ENCODE data around the gene TRDN.
"Not testable (repeated sequence)": the region's sequence is repeated elsewhere in the genome, so short reads cannot be mapped to it uniquely, and the experiment has no call there.

TRDN gene

DNA sequence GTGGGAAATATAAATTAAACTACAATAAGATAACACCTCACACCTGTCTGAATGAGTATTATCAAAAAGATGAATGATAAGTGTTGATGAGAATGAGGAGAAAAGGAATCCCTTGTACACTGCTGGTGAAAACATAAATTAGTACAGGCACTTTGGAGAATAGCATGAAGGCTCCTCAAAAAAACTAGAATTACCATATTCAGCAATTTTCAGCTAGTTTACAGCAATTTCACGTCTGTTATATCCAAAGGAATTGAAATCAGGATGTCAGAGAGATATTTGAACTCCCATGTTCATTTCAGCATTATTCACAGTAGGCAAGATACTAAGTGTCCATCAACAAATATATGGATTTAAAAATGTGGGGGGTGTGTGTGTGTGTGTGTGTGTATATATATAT lies 348.1 kb downstream of the TRDN start:
- DNase-seq (ENCODE audit: low read depth in 2 of 2), result no peak

DNA sequence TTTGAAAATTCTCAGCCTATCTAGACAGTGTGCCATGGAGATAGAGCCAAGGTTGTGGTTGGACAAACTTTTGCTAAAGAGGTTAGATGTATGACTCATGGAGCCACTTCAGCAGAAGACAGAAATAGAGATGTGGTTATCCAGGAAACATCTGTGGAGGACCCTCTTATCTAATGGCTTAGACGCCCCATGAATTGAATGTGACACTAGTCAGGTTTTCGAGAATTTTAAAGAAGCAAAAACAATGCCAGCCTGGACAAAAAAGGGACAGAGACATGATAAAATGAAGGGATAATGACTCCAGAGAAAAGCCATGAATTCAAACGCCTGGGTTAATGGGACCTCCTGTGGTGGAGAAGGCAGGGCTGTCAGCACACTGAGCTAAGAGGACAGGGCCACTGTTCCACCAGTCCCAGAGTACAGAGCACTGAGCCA lies 360.2 kb downstream of the TRDN start:
- DNase-seq (ENCODE audit: low read depth in 2 of 2), result no peak

DNA sequence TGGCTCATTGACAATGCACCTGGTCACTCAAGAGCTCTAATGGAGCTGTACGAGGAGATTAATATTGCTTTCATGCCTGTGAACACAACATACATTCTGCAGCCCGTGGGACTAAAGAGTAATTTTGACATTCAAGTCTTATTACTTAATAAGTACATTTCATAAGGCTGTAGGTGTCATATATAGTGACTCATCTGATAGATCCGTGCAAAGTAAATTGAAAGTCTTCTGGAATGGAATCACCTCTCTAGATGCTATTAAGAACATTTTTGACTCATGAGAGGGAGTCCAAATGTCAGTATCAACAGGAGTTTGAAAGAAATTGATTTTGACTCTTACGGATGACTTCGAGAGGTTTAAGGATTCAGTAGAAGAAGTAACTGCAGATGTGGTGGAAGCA lies 372.8 kb downstream of the TRDN start:
- DNase-seq (ENCODE audit: low read depth in 2 of 2), result no peak

DNA sequence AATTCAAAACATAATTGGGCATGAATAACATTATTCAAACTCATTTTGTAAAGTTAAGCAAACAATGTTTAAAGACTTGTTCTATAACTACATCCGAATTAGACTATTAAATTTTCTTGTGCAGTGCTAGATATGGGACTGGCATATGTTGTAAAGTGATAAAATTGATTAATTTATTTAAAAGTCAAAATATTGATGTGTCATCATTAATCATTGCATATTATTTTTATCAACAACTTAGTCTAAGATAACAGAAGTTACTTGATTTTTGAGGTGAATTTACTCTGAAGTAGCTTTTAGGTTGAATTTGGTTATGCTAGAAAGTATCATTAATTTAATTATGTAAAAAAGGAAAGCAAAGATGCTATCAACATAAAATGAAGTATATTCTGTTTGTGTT lies 396.1 kb downstream of the TRDN start:
- DNase-seq (ENCODE audit: low read depth in 2 of 2), result no peak

DNA sequence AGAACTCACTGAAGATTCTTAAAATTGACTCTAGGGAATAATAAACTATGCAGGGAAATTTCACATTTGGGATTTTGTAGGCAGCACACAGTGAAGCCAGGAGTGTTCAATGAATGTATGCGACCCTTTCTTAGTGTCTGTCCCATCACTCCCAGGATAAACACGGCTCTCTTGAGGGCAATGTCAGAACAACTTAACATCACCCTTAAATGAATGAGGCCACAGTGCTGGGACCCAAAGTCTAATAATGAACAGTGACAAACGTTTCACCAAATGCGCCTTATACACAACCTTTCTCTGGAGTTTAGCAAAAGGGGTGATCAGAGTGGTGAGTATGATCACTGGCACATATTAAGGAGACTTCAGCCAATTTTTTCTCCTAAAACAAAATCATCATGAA lies 403.4 kb downstream of the TRDN start:
- no peak for DNase-seq (ENCODE audit: low read depth in 2 of 2)

DNA sequence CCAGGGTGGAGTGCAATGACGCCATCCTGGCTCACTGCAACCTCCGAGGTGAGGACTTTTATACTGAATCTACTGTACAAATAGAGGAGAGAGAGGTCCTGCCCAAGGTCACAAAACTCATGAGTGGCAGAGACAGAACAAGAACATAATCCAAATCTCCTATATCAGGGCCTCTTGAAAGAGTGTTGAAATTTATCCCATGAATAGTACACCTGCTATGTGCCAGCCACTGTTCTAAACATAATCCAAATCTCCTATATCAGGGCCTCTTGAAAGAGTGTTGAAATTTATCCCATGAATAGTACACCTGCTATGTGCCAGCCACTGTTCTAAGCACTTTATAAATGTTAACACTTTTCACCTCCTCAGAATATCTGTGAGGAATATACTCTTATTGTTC lies 409.0 kb downstream of the TRDN start:
- DNase-seq (ENCODE audit: low read depth in 2 of 2), result not testable (repeated sequence)

DNA sequence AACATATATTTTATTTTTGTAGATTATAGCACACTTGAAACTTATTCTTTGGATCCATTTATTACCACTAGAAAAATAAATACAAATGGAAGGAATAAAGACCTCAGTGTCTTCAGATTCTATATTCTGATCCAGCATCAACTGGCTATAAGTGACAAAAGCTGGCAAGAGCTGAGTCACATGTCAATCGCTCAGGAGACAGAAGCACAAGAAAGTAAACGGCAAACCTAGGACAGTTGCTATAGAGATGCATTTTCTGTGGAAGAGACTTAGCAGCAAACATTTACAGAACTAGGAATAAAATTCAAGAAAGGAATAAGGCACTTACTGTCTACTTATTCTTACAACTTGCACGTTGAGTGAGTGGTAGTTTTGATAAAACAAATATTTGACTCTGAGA lies 410.4 kb downstream of the TRDN start:
- DNase-seq (ENCODE audit: low read depth in 2 of 2), result no peak

DNA sequence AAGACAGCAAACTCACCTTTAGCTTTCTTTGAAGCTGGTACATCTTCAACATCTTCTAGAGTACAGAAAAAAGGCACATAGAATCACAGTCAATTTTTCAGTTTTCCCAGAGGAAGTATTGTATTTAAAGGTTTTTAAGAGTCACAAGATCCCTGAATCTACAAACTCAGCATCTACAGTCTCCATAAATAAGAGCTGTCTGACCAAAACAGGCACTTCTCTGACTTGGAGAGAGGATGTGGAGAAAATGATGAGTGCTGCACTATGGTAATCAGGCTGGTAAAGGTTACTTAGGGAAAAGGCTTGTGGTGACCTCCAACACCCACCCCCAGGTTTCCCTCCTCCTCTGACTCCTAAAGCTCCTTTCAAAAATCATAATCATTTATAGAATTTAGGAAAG lies 412.7 kb downstream of the TRDN start:
- no peak for DNase-seq (ENCODE audit: low read depth in 2 of 2)

DNA sequence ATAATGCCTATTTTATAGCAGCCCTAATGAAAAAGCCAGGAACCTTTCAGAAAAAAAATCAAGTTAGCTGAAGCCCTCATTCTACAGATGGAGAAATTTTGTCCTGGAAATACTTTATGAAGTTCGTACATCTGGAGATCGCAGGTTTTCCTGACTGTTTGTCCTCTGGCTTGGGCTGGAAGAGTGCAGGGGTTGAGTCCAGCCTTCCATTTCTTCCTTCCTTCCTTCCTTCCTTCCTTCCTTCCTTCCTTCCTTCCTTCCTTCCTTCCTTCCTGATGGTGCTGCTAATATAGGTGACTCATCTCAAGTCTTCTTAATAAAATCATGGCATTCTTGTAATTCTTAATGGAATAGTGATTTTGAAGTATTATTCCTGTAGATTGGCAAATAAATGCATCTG lies 413.3 kb downstream of the TRDN start:
- no peak for DNase-seq (ENCODE audit: low read depth in 2 of 2)

DNA sequence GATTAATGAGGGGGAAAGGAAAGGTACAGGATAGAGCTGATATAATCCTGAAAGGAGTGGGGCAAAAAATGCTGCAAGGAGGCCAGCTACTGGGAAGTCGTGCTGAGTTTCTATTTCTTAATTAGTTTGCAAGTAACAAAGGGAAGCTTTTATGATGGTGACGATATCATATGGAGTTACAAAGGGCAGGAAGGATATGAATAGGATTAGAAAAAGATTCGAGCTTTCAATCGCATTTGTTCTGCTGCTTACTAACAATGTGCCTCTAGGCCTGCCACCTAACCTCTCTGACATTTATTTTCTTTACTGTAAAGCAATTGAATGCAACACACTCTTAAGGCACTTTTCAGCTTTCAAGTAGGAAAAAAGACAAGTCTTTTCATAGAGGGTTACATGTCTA lies 421.5 kb downstream of the TRDN start:
- DNase-seq (ENCODE audit: low read depth in 2 of 2), result no peak

DNA sequence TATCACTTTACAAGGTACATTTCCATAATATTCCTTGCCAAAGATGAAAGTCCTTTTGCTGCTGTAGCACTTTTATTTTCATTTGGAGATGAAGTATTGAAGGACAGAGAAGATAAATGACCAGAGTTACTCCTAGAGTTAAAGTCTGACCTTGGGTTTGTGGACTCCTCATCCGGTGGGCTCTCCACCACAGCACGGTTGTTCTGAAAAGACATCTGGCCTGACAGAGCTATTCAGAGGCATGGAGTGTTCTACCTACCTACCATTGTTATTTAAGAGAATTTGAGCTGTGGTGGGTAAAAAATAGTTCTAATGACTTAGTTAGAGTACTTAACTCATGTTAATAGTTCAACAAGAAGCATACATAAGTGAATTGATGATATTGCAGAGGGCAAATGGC lies 422.3 kb downstream of the TRDN start:
- DNase-seq (ENCODE audit: low read depth in 2 of 2), result no peak

DNA sequence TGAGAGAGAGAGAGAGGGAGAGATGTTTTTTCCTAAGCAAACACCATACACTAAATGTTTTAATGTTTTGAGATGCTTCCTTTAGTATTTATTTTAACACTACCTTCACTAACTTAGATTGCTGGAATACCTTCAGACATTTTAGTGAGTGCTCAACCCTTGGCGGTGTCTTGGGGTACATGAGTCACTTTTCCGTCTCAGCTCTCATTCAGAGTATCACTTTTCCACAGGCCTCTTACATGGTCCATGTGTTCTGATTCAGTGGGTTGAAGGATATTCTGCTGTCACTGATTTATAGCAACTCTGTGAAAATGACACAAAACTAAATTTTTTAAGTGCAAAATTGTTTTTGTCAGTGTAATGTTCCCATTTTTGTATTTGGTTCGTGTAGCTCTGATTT lies 422.8 kb downstream of the TRDN start:
- no peak for DNase-seq (ENCODE audit: low read depth in 2 of 2)

DNA sequence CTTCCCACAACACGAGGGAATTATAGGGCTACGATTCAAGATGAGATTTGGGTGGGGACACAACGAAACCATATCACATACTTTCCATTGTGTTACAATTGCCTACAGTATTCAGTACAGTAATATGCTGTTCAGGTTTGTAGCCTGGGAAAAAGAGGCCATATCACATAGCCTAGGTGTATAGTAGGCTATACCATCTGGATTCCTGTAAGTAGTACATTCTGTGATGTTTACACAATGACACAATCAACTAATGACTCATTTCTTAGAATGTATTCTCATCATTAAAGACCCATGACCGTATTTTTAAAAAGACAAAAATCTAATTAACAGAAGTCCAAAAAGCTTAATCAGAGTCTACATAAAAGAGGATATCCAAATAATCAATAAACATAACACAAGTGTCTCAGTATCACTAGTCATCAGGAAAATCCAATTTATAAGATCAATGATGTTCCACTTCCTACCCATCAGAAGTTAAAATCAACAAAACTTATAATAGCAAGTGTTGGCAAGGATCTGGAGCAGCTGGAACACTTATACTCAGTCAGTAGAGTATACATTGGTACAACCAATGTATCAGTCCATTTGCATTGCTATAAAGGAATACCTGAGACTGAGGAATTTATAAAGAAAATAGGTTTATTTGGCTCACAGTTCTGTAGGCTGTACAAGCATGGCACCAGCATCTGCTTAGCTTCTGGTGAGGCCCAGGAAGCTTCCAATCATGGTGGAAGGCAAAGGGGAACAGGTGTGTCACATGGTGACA lies 424.8 kb downstream of the TRDN start:
- no peak for DNase-seq (ENCODE audit: low read depth in 2 of 2)

DNA sequence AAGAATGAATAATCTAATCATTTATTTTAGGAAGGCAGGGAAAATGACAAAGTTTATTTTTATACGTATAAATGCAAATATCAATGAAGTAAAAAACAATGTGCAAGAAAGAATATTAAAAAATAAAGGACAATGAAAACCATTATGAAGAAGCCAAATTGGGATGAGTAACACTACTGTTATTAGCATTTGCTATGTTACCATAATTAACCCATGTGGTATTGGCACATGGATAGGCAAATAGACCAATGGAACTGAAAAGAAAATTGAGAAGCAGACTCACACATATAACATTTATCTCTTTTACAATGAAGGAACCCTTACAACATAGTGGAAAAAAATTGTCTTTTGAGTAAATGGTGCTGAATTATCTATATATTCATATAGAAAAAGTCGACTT lies 426.1 kb downstream of the TRDN start:
- DNase-seq (ENCODE audit: low read depth in 2 of 2), result no peak

DNA sequence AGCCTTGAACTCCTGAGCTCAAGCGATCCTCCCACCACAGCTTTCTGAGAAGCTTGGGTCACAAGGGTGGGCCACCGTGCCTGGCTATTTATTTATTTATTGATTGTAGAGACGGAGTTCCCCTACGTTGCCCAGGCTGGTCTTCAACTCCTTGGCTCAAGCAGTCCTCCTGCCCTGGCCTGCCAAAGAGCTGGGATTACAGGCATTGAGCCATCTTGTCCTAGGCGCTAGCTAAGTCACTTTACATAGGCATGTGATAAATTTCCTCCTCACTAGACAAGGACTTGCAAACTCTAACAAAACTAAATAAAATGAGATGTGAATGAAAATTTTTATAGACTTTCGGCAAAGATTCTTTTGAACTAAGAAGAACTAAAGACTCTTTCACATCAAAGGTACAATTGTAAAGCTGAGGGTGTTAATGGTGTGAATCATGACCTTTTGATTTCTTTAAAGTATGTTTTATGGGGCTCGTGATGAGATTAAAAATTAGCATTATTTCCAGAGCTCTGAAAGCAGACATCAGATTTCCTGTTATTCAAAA lies 428.7 kb downstream of the TRDN start:
- no peak for DNase-seq (ENCODE audit: low read depth in 2 of 2)

DNA sequence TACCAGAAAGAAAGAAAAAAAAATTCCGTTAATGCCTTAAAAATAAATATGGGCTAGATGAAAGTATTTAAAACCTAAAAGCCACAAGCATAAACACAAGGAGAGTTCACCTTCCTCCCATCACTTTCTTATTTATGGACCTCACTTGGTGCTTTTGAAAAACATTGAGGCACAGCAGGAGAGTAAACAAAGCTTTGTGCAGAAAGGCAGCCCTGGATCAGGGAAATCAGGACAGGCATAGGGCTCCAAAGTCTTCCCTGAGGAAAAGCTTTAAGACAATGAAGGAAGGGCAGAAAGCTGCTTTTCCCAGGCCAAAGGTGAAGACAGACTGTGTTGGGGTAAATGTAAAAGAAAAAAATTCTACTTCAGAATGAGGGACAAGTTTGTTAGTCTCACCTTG lies 432.8 kb downstream of the TRDN start:
- DNase-seq (ENCODE audit: low read depth in 2 of 2), result no peak

DNA sequence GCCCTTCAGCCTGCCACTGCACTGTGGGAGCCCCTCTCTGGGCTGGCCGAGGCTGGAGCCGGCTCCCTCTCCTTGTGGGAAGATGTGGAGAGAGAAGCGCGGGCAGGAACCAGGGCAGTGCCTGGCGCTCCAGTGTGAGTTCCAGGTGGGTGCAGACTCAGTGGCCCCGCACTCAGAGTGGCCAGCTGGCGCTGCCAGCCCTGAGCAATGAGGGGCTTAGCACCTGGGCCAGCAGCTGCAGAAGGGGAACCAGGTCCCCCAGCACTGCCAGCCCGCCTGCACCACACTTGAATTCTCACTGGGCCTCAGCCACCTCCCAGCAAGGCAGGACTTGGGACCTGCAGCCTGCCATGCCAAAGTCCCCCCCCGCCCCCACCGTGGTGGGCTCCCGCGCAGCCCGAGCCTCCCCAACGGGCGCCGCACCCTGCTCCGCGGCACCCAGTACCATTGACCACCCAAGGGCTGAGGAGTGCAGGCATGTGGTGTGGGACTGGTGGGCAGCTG lies 434.8 kb downstream of the TRDN start:
- no peak for DNase-seq (ENCODE audit: low read depth in 2 of 2)

DNA sequence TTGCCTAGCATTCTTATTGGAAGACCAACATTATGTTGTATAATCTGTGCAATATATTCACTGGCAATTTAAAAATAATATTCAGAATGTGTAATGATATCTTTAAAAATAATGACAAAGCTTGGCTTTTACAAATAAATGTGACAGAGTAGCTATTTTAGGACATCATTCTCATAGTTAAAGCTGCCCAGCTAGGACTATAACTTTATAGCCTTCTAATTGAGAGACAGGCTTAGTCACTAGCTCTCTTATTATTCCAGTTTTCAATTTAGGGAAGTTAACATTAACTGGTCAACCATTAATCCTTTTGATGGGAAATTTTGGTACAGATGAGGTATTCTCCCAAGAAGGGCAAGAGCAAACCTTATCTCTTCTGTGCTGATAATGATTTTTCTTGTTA lies 443.5 kb downstream of the TRDN start:
- DNase-seq (ENCODE audit: low read depth in 2 of 2), result no peak

DNA sequence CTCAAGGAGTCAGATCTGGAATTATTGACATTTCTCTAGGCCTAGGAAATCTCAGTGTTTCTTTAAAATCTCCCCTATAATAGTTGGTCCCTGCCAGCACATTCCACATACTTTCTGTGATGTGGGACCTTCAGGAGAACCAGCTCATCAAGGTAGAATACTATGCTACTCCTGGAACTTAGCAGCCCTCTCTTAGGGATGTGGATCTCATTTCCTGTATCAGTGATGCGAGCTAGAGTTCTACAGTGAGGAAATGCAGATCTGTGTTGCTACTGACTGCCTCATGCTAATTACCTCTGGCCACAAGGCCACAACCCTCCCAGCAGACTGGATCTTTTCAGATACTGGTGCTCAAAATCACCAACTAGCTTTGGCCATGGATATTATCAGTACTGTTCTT lies 446.9 kb downstream of the TRDN start:
- no peak for DNase-seq (ENCODE audit: low read depth in 2 of 2)

DNA sequence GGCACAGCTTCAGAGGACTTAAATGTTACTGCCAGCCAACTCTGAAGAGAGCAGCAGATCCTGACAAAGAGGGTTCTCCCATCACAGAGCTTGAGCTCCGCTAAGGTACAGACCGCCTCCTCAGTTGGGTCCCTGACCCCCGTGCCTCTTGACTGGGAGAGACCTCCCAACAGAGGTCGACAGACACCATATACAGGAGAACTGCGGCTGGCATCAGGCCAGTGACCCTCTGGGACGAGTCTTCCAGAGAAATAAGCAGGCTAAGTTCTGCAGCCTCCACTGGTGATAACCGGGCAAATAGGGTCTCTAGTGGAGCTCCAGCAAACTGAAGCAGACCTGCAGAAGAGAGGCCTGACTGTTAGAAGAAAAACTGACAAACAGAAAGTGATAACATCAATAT lies 453.8 kb downstream of the TRDN start:
- DNase-seq (ENCODE audit: low read depth in 2 of 2), result no peak

DNA sequence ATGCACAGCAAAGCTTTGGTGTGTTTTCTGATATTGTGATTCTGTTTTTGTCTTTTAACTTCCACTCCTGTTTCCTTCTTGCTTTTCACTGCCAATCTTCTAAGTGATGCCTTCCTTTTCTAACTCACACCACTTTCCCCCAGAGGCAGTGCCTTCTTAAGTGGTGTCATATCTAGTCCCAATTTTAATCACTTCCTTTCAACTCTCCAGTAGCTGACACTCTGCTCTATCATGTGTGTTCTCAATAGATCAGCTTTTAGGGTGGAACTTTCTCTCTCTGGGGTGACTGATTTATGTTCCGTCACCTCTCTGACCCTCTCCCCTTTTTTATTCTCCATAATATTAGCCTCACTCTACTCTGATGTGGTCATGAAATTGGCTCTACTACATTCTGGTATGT lies 460.0 kb downstream of the TRDN start:
- DNase-seq (ENCODE audit: low read depth in 2 of 2), result no peak

DNA sequence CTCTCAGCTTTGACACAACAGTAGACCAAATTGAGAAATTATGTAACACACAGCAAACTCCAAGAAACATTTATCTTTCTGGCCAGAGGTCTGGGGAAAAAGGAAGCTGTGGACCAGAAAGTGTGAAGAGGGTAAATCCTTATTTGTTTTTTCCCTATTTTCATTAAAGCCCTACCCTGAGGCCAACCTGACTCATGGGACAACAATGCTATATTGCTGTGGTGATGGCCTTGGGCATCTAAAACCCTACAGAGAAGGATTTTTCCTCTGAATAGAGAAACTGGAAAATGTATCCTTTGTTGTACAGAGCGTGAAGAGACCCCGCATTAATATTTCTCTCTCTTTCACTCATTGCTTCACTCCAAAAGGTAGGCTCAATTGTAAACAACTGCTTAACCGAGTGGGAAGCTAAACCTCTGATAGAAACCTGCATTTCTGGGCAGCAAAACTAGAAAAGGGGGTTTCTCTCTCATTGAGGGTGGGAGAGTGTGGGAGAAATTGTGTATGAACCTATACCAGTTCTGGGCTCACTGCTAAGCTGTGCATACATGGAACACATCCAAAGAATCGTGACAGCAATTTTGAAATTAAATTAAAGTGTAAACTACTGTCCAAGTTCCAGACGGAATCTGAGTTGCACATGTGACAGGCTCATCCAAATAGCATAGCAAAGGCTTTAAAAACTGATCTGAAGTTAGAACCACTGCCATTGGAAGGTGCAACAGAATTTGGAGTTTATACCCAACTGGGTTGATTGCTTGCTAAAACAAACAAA lies 465.2 kb downstream of the TRDN start:
- no peak for DNase-seq (ENCODE audit: low read depth in 2 of 2)

DNA sequence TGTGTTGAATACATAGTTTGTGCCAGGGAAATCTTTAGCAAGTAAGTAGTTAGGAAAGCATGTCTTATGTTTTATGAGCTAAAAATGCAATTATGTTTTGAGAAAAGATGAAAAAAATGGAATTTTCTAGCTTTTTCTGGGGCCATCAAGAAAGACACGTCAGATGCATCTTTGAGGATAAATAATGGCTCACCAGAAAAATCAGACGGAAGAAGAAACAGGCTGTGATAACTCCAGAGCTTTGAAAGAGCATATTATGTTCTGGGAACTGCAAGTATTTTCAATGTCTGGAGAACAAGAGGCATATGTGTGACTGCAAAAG lies 467.0 kb downstream of the TRDN start:
- DNase-seq (ENCODE audit: low read depth in 2 of 2), result no peak
